H1 (cell line): ENCODE data around the gene GBGT1. TPM values are rescaled to one million over a fixed set of nuclear protein-coding genes. Genes with fewer than 3 reads are reported as not detected.

Experiments
- CTCF ChIA-PET: fragments of 300-600 bp; sonication (Branson Sonifier 250); formaldehyde crosslinking; loops from one replicate; lab custom pipeline; 2021; ENCODE audit not compliant: partially characterized antibody; lab: Charles Lee
- POLR2A ChIA-PET: fragments of 300-600 bp; sonication (Branson Sonifier 250); formaldehyde crosslinking; loops from one replicate; lab custom pipeline; 2021; ENCODE audit warnings: inconsistent platforms; ENCODE audit not compliant: partially characterized antibody; lab: Charles Lee
- DNase-seq, 2 experiments: peaks; one replicate each; pipeline versions ENCODE4 v3.0.0 to v3.0.0-alpha.2; 2010 to 2022; ENCODE audit warnings: low spot score in 2 of 2, low read depth in 1 of 2, mixed read lengths in 1 of 2
- FAIRE-seq: peaks from 2 replicates; lab custom pipeline; 2011; peaks lifted over from hg19 to GRCh38; lab: Jason Lieb, UNC
- H2AFZ ChIP-seq: 2 replicates; pipeline ENCODE4 v1.8.1; 2012; ENCODE audit warnings: low read length, inconsistent platforms
- H2AK5ac ChIP-seq: 2 replicates; pipeline ENCODE4 v1.6.1; 2013; ENCODE audit warnings: low read depth, low read length
- H2BK120ac ChIP-seq: replicated peaks from 2 replicates; pipeline ENCODE3; 2013; ENCODE audit warnings: low read depth, low read length, inconsistent platforms
- H2BK12ac ChIP-seq: 2 replicates; pipeline ENCODE4 v1.6.1; 2013; ENCODE audit warnings: low read depth, low read length
- H2BK15ac ChIP-seq: 2 replicates; pipeline ENCODE4 v1.6.1; 2013; ENCODE audit warnings: low read length
- H2BK20ac ChIP-seq: 2 replicates; pipeline ENCODE4 v1.6.1; 2013; ENCODE audit warnings: low read length
- H2BK5ac ChIP-seq: 2 replicates; pipeline ENCODE4 v1.6.1; 2013; ENCODE audit warnings: low read depth, low read length
- H3K14ac ChIP-seq: 2 replicates; pipeline ENCODE4 v1.6.1; 2013; ENCODE audit warnings: inconsistent platforms; ENCODE audit not compliant: insufficient read length
- H3K18ac ChIP-seq: 2 replicates; pipeline ENCODE4 v1.6.1; 2013; ENCODE audit warnings: low read length; ENCODE audit errors: extremely low read depth
- H3K23ac ChIP-seq: 2 replicates; pipeline ENCODE4 v1.6.1; 2013; ENCODE audit warnings: inconsistent platforms; ENCODE audit not compliant: insufficient read length
- H3K23me2 ChIP-seq: 2 replicates; pipeline ENCODE4 v1.6.1; 2013; ENCODE audit warnings: low read depth, low read length
- H3K27ac ChIP-seq: 2 replicates; pipeline ENCODE4 v1.6.1; 2011; ENCODE audit warnings: low read depth, low read length, inconsistent platforms
- H3K27me3 ChIP-seq, 4 experiments: replicated peaks in 1 of 4; 1 replicate in 1 of 4; 2 replicates in 3 of 4; pipeline versions ENCODE4 v1.6.1 to v1.8.1; 2011 to 2013; ENCODE audit warnings: low read length in 3 of 4, mild to moderate bottlenecking in 3 of 4, inconsistent platforms in 2 of 4, mixed read lengths in 2 of 4, moderate library complexity in 1 of 4; ENCODE audit not compliant: control insufficient read depth in 3 of 4, insufficient read depth in 3 of 4; ENCODE audit errors: extremely low read depth in 1 of 4
- H3K36me3 ChIP-seq, 4 experiments: 2 replicates each; pipeline versions ENCODE4 v1.6.1 to v1.8.1; 2011 to 2013; ENCODE audit warnings: mild to moderate bottlenecking in 4 of 4, low read length in 3 of 4, moderate library complexity in 2 of 4, control low read depth in 1 of 4, inconsistent platforms in 1 of 4; ENCODE audit not compliant: insufficient read depth in 4 of 4, control insufficient read depth in 2 of 4
- H3K4ac ChIP-seq: replicated peaks from 2 replicates; pipeline ENCODE3; 2013; ENCODE audit warnings: low read length, low read depth, mixed read lengths, inconsistent platforms; ENCODE audit not compliant: insufficient read length
- H3K4me1 ChIP-seq, 4 experiments: replicated peaks in 1 of 4; 1 replicate in 1 of 4; 2 replicates in 3 of 4; pipeline versions ENCODE4 v1.6.1 to v1.8.1; 2011 to 2013; ENCODE audit warnings: low read length in 3 of 4, inconsistent platforms in 2 of 4, mixed read lengths in 1 of 4; ENCODE audit not compliant: insufficient read depth in 4 of 4, control insufficient read depth in 3 of 4
- H3K4me2 ChIP-seq, 2 experiments: 2 replicates each; pipeline versions ENCODE4 v1.6.1 to v1.8.1; 2011 to 2013; ENCODE audit warnings: low read depth in 2 of 2, low read length in 2 of 2, control low read depth in 1 of 2, inconsistent platforms in 1 of 2, mild to moderate bottlenecking in 1 of 2; ENCODE audit not compliant: insufficient read depth in 1 of 2
- H3K4me3 ChIP-seq, 4 experiments: fragments of 200-600, 300-600 bp in 1 of 4; sonication (generic), shearing (Covaris generic), sonication (Bioruptor Twin) in 1 of 4; 2 replicates each; pipeline versions ENCODE4 v1.5.1 to v1.8.1; 2011 to 2016; ENCODE audit warnings: low read length in 4 of 4, low read depth in 3 of 4, control low read depth in 2 of 4, inconsistent platforms in 2 of 4, mild to moderate bottlenecking in 2 of 4, mixed read lengths in 1 of 4, moderate library complexity in 1 of 4; ENCODE audit not compliant: insufficient read depth in 2 of 4; ENCODE audit errors: extremely low read depth in 1 of 4
- H3K56ac ChIP-seq: replicated peaks from 2 replicates; pipeline ENCODE3; 2013; ENCODE audit warnings: low read depth, mild to moderate bottlenecking, mixed read lengths, low read length, inconsistent platforms; ENCODE audit not compliant: insufficient read length
- H3K79me1 ChIP-seq: 2 replicates; pipeline ENCODE4 v1.6.1; 2013; ENCODE audit warnings: low read depth, low read length, control low read depth
- H3K79me2 ChIP-seq, 2 experiments: 2 replicates each; pipeline versions ENCODE4 v1.6.1 to v1.8.1; 2012 to 2013; ENCODE audit warnings: low read length in 2 of 2, mild to moderate bottlenecking in 2 of 2, inconsistent platforms in 1 of 2; ENCODE audit not compliant: insufficient read depth in 2 of 2, control insufficient read depth in 1 of 2
- H3K9ac ChIP-seq, 4 experiments: replicated peaks in 1 of 4; 1 replicate in 1 of 4; 2 replicates in 3 of 4; pipeline versions ENCODE4 v1.6.1 to v1.8.1; 2011 to 2013; ENCODE audit warnings: low read depth in 3 of 4, low read length in 3 of 4, control low read depth in 2 of 4, mild to moderate bottlenecking in 2 of 4, moderate library complexity in 2 of 4, inconsistent platforms in 1 of 4; ENCODE audit errors: extremely low read depth in 1 of 4
- H3K9me3 ChIP-seq, 2 experiments: 2 replicates each; pipeline versions ENCODE4 v1.6.1 to v1.8.1; 2012 to 2013; ENCODE audit warnings: mild to moderate bottlenecking in 2 of 2, moderate library complexity in 2 of 2, control low read depth in 1 of 2, inconsistent platforms in 1 of 2, low read depth in 1 of 2, low read length in 1 of 2, mixed read lengths in 1 of 2; ENCODE audit not compliant: insufficient read depth in 2 of 2
- H4K20me1 ChIP-seq, 2 experiments: replicated peaks in 1 of 2; 2 replicates each; pipeline versions ENCODE3 to v1.8.1; 2011 to 2013; ENCODE audit warnings: inconsistent platforms in 2 of 2, low read length in 2 of 2, mild to moderate bottlenecking in 1 of 2; ENCODE audit not compliant: insufficient read depth in 2 of 2, control insufficient read depth in 1 of 2
- H4K5ac ChIP-seq: 2 replicates; pipeline ENCODE4 v1.6.1; 2013; ENCODE audit warnings: low read length, low read depth, mixed read lengths, inconsistent platforms; ENCODE audit not compliant: insufficient read length
- H4K8ac ChIP-seq: 2 replicates; pipeline ENCODE4 v1.8.0; 2013; ENCODE audit warnings: mild to moderate bottlenecking, moderate library complexity, low read length, inconsistent platforms; ENCODE audit not compliant: insufficient read depth; ENCODE audit errors: extremely low read depth
- H4K91ac ChIP-seq: replicated peaks from 2 replicates; pipeline ENCODE3; 2013; ENCODE audit warnings: low read length, mixed read lengths, inconsistent platforms; ENCODE audit not compliant: insufficient read length
- BRCA1 ChIP-seq: IDR thresholded peaks from 2 replicates; pipeline ENCODE4 v1.6.1; 2012; ENCODE audit warnings: low read depth, low read length, improper control_type of control experiment
- CBX5 ChIP-seq: fragments of 300-800, 300-1000 bp; sonication (generic); IDR thresholded peaks from 2 replicates; pipeline ENCODE4 v1.7.1; 2016; ENCODE audit warnings: antibody characterized with exemption, low read length, low read depth
- FOSL1 ChIP-seq: IDR thresholded peaks from 2 replicates; pipeline ENCODE4 v1.6.1; 2011; ENCODE audit warnings: mild to moderate bottlenecking, low read depth, low read length, moderate library complexity; ENCODE audit not compliant: insufficient read depth
- GABPA ChIP-seq: IDR thresholded peaks from 2 replicates; pipeline ENCODE4 v1.6.1; 2011; ENCODE audit warnings: mild to moderate bottlenecking, low read length, moderate library complexity, borderline replicate concordance; ENCODE audit not compliant: insufficient read depth
- POU5F1 ChIP-seq: IDR thresholded peaks from 2 replicates; pipeline ENCODE4 v1.6.1; 2011; ENCODE audit warnings: low read depth, mild to moderate bottlenecking, low read length, moderate library complexity
- RFX5 ChIP-seq: IDR thresholded peaks from 2 replicates; pipeline ENCODE4 v1.6.1; 2011; ENCODE audit warnings: low read depth, low read length, improper control_type of control experiment, borderline replicate concordance
- TAF7 ChIP-seq: optimal IDR thresholded peaks from 2 replicates; pipeline ENCODE3; 2011; ENCODE audit warnings: low read depth, mild to moderate bottlenecking, inconsistent platforms, low read length, moderate library complexity, borderline replicate concordance
- TBP ChIP-seq: IDR thresholded peaks from 2 replicates; pipeline ENCODE4 v1.6.1; 2011; ENCODE audit warnings: low read depth, low read length, improper control_type of control experiment
- WGBS, 2 experiments: shearing (Covaris generic) in 1 of 2; methylation state at CpG; one replicate each; pipeline versions ENCODE4 v1.1.6 to v1.1.7; 2013 to 2015; ENCODE audit warnings: low lambda C conversion rate in 2 of 2, mixed read lengths in 2 of 2, inconsistent platforms in 1 of 2, low coverage in 1 of 2, missing lambda C conversion rate in 1 of 2; ENCODE audit not compliant: insufficient replicate concordance in 2 of 2, insufficient coverage in 1 of 2, insufficient read length in 1 of 2; ENCODE audit errors: extremely low coverage in 1 of 2, missing lambda C conversion rate in 1 of 2; 5-methylcytosine and 5-hydroxymethylcytosine counted together
- polyA plus RNA-seq, 7 experiments: library from polyadenylated mRNA; depleted of rRNA in 3 of 7; stranded (reverse) in 5 of 7; unstranded in 2 of 7; fragments of >200 nt in 5 of 7; fragments of 200-250 nt in 2 of 7; gene quantifications; 1 replicate in 5 of 7; 2 replicates in 1 of 7; 4 replicates in 1 of 7; pipeline versions ENCODE4 v1.2.1 to v1.2.3, GENCODE V29; 2011 to 2013; ENCODE audit warnings: missing spikeins in 2 of 7, mixed read lengths in 2 of 7
- total RNA-seq: library from RNA; stranded (reverse); fragmentation: NEBNext Ultra II Directional; extraction: Animal tissue kit (Norgen Biotek cat#: 25700); gene quantifications from 2 replicates; pipeline ENCODE4 v1.2.1, GENCODE V29; 2021
- TF ChIP-seq, protein P1 (sequence below): IDR thresholded peaks from 2 replicates; pipeline ENCODE4 v1.6.1; 2012; ENCODE audit warnings: inconsistent platforms

Gene GBGT1
- total and polyA plus RNA-seq, 2 of the 8 experiments (the other 6 are each of a cell fraction or from before 2014, with no cell fraction given), result 7.1 to 9.7 TPM

DNA sequence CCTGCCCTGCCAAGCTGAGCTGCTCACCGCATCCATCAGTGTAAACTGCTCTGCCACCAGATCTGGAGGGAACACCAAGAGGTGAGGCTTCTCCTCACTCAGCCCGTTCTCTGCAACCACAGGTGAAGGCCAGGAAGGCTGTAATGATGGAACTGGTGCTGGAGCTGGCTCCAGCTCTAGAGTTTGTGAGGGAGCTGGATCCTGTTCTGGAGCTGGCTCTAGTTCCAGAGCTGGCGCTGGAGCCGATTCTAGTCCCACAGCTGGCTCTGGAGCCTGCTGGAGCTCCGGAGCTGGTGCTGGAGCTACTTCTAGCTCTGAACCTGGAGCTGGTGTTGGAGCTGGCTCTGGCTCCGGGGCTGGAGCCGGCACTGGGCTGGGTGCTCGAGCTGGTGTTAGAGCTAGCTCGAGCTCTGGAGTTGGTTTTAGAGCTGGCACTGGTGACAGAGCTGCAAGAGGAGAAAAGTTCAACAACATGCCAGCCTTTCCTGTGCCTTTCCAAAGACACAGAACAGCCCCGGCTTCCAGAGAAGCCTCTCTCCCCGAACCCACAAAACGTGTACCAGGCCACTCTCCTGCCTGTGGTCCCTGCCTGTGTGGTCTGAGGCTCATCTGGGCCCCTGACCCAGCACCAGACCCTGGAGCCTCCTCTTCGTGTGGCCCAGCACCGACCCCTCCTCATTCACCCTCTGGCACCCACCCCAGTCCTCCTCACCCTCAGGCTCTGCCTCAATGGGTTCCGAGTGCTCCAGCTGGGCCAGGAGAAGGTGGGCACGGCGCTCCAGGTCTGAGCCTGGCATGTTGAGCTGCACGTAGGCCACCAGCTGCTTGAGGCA lies 55.5 kb downstream of the GBGT1 start:
- Histone ChIP-seq H3K14ac (no peak overlapping the region), H3K36me3 (peaks cover 2 to 7% (median 5%) of the 10 kb centered on the region in 4 experiments; a peak in 5 of 8 replicates), H3K79me1 (no peaks in the 10 kb centered on the region), H4K5ac (no peak overlapping the region), H3K23ac (no peak overlapping the region), H2AK5ac (no peak overlapping the region), H4K91ac (no peak overlapping the region), H3K56ac (no peak overlapping the region), H3K27me3 (no peaks in the 10 kb centered on the region), H2BK120ac (no peak overlapping the region), H3K4ac (no peak overlapping the region), H4K20me1 (peaks cover 5 to 14% of the 10 kb centered on the region in 2 experiments), H2BK5ac (no peak overlapping the region), H3K4me2 (no peak overlapping the region), H3K4me1 (peaks cover 0 to 8% (median 3%) of the 10 kb centered on the region in 4 experiments; a peak in 3 of 7 replicates), H3K9ac (no peak overlapping the region), H3K4me3 (no peak overlapping the region), H3K18ac (no peak overlapping the region), H2BK15ac (no peak overlapping the region), H3K27ac (no peak overlapping the region), H3K9me3 (no peaks in the 10 kb centered on the region), H2AFZ (no peak overlapping the region), H3K23me2 (no peaks in the 10 kb centered on the region), H3K79me2 (no peaks in the 10 kb centered on the region), H4K8ac (no peak overlapping the region), H2BK12ac (no peak overlapping the region), H2BK20ac (no peak overlapping the region)
- CTCF ChIA-PET, result interaction anchor here (0.9 to 19.3 kb wide), 11 partner anchors 9 to 129 kb away, joined by 3 to 337 read pairs (median 5); partner anchors contain the start of gene GFI1B
- TF ChIP-seq CBX5 (no peak), RFX5 (no peak), FOSL1 (no peak), TBP (no peak), POU5F1 (no peak), TAF7 (no peak), GABPA (no peak), BRCA1 (no peak)
- TF ChIP-seq, protein P1, sequence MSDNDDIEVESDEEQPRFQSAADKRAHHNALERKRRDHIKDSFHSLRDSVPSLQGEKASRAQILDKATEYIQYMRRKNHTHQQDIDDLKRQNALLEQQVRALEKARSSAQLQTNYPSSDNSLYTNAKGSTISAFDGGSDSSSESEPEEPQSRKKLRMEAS, result no peak
- WGBS, 2 experiments, result 96% methylated on average over 18 of the region's 18 CpGs; no CpG with 5 or more reads in 1 of the 2 experiments
- DNase-seq, result no peak
- POLR2A ChIA-PET, result interaction anchor here (0.8 to 1.4 kb wide), 2 partner anchors 77 to 240 kb away, joined by 3 read pairs; partner anchors contain the start of genes GTF3C5, MED22 and RPL7A
- no peak for FAIRE-seq
